Non-pigmented ciliary epithelial cell (primary cell): ENCODE results near the gene SUCLG2.

ENCODE experiments used
- DNase-seq: peaks from one replicate; pipeline ENCODE4 v3.0.0-alpha.2; 2010; ENCODE audit warnings: low read depth

Gene SUCLG2

GRCh38 chr3:67384760-67385397 is 269.5 kb downstream of the SUCLG2 start:
- no peak for DNase-seq

- DNase-seq: no peak
Measured at GRCh38 chr3:67384016-67384415, 270.4 kb downstream of the SUCLG2 start.

GRCh38 chr3:67383379-67383778 is 271.0 kb downstream of the SUCLG2 start:
- DNase-seq: no peak

DNA sequence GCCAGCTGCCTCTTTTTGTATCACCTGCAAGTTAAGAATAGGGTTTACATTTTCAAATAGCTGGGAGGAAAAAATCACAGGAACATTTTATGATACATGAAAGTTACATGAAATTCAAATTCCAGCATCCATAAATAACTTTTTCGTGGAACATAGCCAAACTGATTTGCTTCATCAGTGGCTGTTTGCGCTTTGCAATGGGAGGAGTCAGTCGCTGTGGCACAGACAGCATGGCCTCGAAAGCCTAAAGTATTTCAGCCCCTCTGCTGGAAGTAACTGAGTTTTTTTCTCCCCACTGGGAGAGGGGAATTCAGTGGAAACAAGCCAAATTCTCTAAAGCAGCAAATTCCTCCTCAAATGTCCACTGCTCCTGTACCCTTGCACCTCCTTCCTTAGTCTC is 271.9 kb downstream of the SUCLG2 start:
- DNase-seq: no peak

DNA sequence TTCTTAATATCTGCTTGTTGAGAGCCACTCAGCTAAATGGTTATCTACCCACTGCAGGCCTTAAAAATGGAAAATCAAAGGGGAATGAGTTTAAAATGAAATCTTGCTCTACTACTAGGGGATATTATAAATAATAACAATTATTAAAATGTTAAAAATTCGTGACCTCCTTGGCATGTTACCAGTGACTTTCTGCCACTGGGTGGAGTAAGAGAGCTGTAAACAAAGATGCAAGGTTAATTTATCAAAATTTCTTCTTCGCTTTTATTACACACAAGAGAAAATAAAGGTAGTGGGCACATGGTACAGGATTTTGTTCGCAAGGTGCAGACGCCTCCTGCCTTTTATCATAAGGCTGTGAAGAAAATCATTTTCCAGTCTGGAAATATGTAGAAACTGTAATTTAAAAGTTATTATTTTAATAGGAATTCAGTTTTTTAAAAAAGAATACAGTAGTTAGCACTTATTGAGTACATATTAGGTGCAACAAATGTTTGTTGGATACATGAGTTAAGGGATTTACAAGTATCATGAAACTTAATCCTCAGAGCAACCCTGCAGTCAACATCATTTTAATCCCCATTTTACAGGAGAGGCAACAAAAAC is 272.6 kb downstream of the SUCLG2 start:
- DNase-seq: no peak

DNA sequence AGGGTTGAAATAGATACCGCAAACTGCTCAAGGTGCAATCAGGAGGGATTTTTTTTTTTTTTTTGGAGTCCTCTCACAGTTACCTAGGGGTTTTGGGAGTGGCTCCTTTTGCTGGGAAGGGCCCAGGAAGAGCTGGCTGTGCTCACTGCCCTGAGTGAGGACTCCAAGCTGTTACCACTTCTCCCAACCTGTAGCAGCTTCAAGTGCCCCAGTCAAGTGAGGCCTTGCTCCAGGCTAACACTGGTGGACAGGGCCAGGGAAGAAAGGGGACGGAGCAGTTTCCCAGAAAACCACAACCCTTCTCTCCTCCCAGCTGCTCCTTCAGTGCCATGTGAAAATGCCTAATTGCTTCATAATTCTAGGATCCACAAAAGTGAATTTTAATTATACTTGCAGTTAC is 274.3 kb downstream of the SUCLG2 start:
- no peak for DNase-seq

- DNase-seq: no peak
Measured at GRCh38 chr3:67377299-67377698, 277.1 kb downstream of the SUCLG2 start.

- DNase-seq: no peak
Measured at GRCh38 chr3:67376416-67376815, 278.0 kb downstream of the SUCLG2 start.

GRCh38 chr3:67375976-67376375 is 278.4 kb downstream of the SUCLG2 start:
- no peak for DNase-seq

- no peak for DNase-seq
Measured at GRCh38 chr3:67362686-67363085, 291.7 kb downstream of the SUCLG2 start.

GRCh38 chr3:67361770-67362169 is 292.6 kb downstream of the SUCLG2 start:
- DNase-seq: no peak

GRCh38 chr3:67361323-67361722 is 293.1 kb downstream of the SUCLG2 start:
- DNase-seq: no peak

GRCh38 chr3:67357610-67358458 is 296.6 kb downstream of the SUCLG2 start:
- DNase-seq: no peak

DNA sequence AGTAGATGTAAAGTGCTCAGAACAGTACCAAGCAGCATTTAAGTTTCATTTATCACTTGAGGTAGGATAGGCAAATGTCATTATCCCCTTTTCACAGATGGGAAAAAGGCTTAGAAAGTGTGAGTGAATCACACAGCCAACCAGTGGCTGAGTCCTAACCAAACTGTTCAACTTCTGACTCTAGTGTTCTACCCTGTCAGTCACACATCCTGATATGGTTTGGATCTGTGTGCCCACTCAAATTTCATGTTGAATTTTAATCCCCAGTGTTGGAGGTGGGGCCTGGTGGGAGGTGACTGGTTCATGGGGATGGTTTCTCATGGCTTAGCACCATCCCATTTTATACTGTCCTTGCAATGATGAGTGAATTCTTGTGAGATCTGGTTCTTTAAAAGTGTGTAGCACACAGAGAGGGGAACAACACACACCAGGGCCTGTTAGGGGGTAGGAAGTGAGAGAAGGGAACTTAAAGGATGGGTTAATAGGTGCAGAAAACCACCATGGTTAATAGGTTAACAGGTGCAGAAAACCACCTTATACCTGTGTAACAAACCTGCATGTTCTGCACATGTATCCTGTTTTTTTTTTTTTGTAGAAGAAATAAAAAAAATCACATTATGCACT is 304.7 kb downstream of the SUCLG2 start:
- peak; percentile 44 for DNase-seq

- DNase-seq: no peak
Measured at GRCh38 chr3:67346081-67346480, 308.3 kb downstream of the SUCLG2 start.

GRCh38 chr3:67335813-67336212 is 318.6 kb downstream of the SUCLG2 start:
- DNase-seq: peak; percentile 2

GRCh38 chr3:67334588-67334987 is 319.8 kb downstream of the SUCLG2 start:
- no peak for DNase-seq

DNA sequence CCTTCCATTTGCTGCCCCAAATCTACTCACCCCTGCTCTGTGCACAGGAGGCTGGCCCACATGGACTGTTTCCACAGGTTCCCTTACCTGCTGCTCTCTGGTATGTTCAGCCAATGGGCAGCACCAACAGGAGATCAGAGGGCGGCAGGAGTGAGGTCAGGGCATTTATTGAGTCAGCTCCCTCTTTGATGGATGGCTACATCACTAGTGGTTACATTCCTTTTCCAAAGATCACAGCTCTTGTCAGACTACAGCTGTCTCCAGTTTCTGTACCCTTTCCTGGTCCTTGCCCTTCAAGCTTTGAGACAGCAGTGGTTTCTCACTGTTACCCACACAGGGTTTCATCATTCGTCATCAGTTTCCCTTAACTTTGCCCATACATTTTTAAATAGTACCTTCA is 325.1 kb downstream of the SUCLG2 start:
- DNase-seq: no peak

- no peak for DNase-seq
Measured at GRCh38 chr3:67327582-67327981, 326.8 kb downstream of the SUCLG2 start.

DNA sequence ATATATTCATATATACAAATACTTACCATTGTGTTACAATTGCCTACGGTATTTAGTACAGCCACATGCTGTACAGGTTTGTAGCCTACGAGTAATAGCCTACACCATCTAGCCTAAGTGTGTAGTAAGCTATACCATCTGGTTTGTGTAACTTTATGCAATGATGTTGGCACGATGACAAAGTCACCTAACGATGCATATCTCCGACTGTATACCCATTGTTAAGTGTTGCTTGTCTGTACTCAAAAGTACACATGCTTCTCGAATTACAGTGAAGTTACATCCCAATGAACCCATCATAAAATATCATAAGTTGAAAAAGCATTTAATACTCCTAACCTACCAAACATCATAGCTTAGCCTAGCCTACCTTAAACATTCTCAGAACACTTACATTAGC is 329.2 kb downstream of the SUCLG2 start:
- DNase-seq: no peak
